Right kidney (tissue), 1 donor: ENCODE results near the gene SSR1.

Experiments used
- DNase-seq: peaks from one replicate; pipeline ENCODE4 v3.0.0-alpha.2; 2016

The SSR1 gene

GRCh38 chr6:7258231-7258763 is 54.7 kb downstream of the SSR1 start:
- no peak for DNase-seq

- DNase-seq: no peak
These were observed 55.3 kb downstream of the SSR1 start for GRCh38 chr6:7257521-7258230.

GRCh38 chr6:7256785-7257184 is 56.2 kb downstream of the SSR1 start:
- DNase-seq: no peak

GRCh38 chr6:7255918-7256317 is 57.1 kb downstream of the SSR1 start:
- no peak for DNase-seq

GRCh38 chr6:7254980-7255835 is 57.8 kb downstream of the SSR1 start:
- no peak for DNase-seq

GRCh38 chr6:7252390-7252789 is 60.6 kb downstream of the SSR1 start:
- DNase-seq: no peak

GRCh38 chr6:7251646-7252260 is 61.2 kb downstream of the SSR1 start:
- DNase-seq: no peak

GRCh38 chr6:7250812-7251211 is 62.2 kb downstream of the SSR1 start:
- no peak for DNase-seq

- no peak for DNase-seq
These were observed 62.9 kb downstream of the SSR1 start for GRCh38 chr6:7249946-7250643.

GRCh38 chr6:7249391-7249790 is 63.6 kb downstream of the SSR1 start:
- DNase-seq: no peak

GRCh38 chr6:7247828-7248227 is 65.2 kb downstream of the SSR1 start:
- DNase-seq: no peak

GRCh38 chr6:7247179-7247456 is 65.9 kb downstream of the SSR1 start:
- no peak for DNase-seq

GRCh38 chr6:7246401-7247178 is 66.4 kb downstream of the SSR1 start:
- DNase-seq: no peak

- DNase-seq: no peak
These were observed 67.2 kb downstream of the SSR1 start for GRCh38 chr6:7245668-7246393.

GRCh38 chr6:7243179-7243981 is 69.6 kb downstream of the SSR1 start:
- peak; percentile 71 for DNase-seq

GRCh38 chr6:7242835-7243178 is 70.2 kb downstream of the SSR1 start:
- DNase-seq: no peak

GRCh38 chr6:7241709-7242645 is 71.0 kb downstream of the SSR1 start:
- peak; percentile 71 for DNase-seq

GRCh38 chr6:7241160-7241559 is 71.8 kb downstream of the SSR1 start:
- no peak for DNase-seq

- no peak for DNase-seq
These were observed 72.6 kb downstream of the SSR1 start for GRCh38 chr6:7240351-7240750.
